Testis (tissue), 3 donors: Measurements from ENCODE around the gene WHRN. TPM values are rescaled to one million over a fixed set of nuclear protein-coding genes. Genes with fewer than 3 reads are reported as not detected.

Experiments used
- DNase-seq: peaks from one replicate; pipeline ENCODE4 v3.0.0-alpha.2; 2019
- H3K27ac ChIP-seq, 2 donors: fragments of 200-600 bp; sonication (generic); one replicate each; pipeline ENCODE4 v1.5.1; 2019
- H3K27me3 ChIP-seq: fragments of 200-600 bp; sonication (generic); one replicate; pipeline ENCODE4 v1.5.1; 2019
- H3K36me3 ChIP-seq: fragments of 200-600 bp; sonication (generic); one replicate; pipeline ENCODE4 v1.5.1; 2017; ENCODE audit warnings: low read depth; ENCODE audit errors: missing control alignments
- H3K4me1 ChIP-seq: fragments of 200-600 bp; sonication (generic); one replicate; pipeline ENCODE4 v1.5.1; 2019
- H3K4me3 ChIP-seq, 2 donors: fragments of 200-600 bp; sonication (generic); one replicate each; pipeline ENCODE4 v1.5.1; 2017 to 2019
- H3K9me3 ChIP-seq: fragments of 200-600 bp; sonication (generic); one replicate; pipeline ENCODE4 v1.5.1; 2017
- POLR2A ChIP-seq: fragments of 450-650 bp; IDR thresholded peaks from one replicate; pipeline ENCODE4 v1.6.1; 2017; ENCODE audit warnings: antibody characterized with exemption, mild to moderate bottlenecking, moderate library complexity
- WGBS, 2 donors: methylation state at CpG; one replicate each; pipeline ENCODE4 v1.1.5; 2018; 5-methylcytosine and 5-hydroxymethylcytosine counted together
- intact Hi-C: fragments of 100-400 bp; cut with DNase I; formaldehyde crosslinking; loops from one replicate; pipeline ENCODE4 v1.15.1; 2023; ENCODE audit warnings: low total_unique reads
- polyA plus RNA-seq: library from polyadenylated mRNA; stranded (reverse); fragments of 350-450 nt; fragmentation: Illumina TruSeq; extraction: RNeasy Lipid Tissue Mini Kit (QIAGEN cat#74804); gene quantifications from one replicate; pipeline ENCODE4 v1.2.3, GENCODE V29; 2014; ENCODE audit warnings: low read depth, low replicate concordance; ENCODE audit not compliant: insufficient read depth
- total RNA-seq, 2 donors: library from RNA; depleted of rRNA; stranded (reverse); fragments of >200 nt; gene quantifications; one replicate each; pipeline ENCODE4 v1.2.3, GENCODE V29; 2016
- TF ChIP-seq, protein P1 (sequence below), 3 experiments: fragments of 450-650 bp in 2 of 3; fragments of 200-600 bp in 1 of 3; sonication (generic) in 1 of 3; IDR thresholded peaks; one replicate each; pipeline ENCODE4 v1.5.1; 2016 to 2019; ENCODE audit warnings: antibody characterized with exemption in 3 of 3, mild to moderate bottlenecking in 2 of 3, moderate library complexity in 1 of 3

Gene WHRN
- total and polyA plus RNA-seq, 3 donors from 2014 or later, result 70.3 to 208 (median 181) TPM

- peak; percentile 74 for DNase-seq
- H3K4me1 ChIP-seq, result peaks cover 36% of the 10 kb centered on the region
- no peak for TF ChIP-seq POLR2A
- TF ChIP-seq, protein P1, sequence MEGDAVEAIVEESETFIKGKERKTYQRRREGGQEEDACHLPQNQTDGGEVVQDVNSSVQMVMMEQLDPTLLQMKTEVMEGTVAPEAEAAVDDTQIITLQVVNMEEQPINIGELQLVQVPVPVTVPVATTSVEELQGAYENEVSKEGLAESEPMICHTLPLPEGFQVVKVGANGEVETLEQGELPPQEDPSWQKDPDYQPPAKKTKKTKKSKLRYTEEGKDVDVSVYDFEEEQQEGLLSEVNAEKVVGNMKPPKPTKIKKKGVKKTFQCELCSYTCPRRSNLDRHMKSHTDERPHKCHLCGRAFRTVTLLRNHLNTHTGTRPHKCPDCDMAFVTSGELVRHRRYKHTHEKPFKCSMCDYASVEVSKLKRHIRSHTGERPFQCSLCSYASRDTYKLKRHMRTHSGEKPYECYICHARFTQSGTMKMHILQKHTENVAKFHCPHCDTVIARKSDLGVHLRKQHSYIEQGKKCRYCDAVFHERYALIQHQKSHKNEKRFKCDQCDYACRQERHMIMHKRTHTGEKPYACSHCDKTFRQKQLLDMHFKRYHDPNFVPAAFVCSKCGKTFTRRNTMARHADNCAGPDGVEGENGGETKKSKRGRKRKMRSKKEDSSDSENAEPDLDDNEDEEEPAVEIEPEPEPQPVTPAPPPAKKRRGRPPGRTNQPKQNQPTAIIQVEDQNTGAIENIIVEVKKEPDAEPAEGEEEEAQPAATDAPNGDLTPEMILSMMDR (IDR thresholded peaks at IDR 0.05), result no peak
- no peaks in the 10 kb centered on the region for H3K27me3 ChIP-seq
- WGBS, 2 donors, result 38 to 54% methylated on average over 1 of the region's 1 CpG
- no peaks in the 10 kb centered on the region for H3K9me3 ChIP-seq
- no peak overlapping the region for H3K4me3 ChIP-seq
- H3K36me3 ChIP-seq, result no peaks in the 10 kb centered on the region
- intact Hi-C loops, result no loop called here
- H3K27ac ChIP-seq, result peak overlapping the region in 1 of 2 donors; percentile 45
Observed at GRCh38 chr9:114442022-114442421, 63.3 kb downstream of the WHRN start.

GRCh38 chr9:114437401-114437893, 67.8 kb downstream of the WHRN start:
- DNase-seq, result peak; percentile 46
- H3K9me3 ChIP-seq, result no peaks in the 10 kb centered on the region
- no peak for TF ChIP-seq POLR2A
- TF ChIP-seq, protein P1 (IDR thresholded peaks at IDR 0.05), result no peak
- intact Hi-C loops, result no loop called here
- H3K4me3 ChIP-seq, result no peak overlapping the region
- 59 to 78% methylated on average over 2 of the region's 2 CpGs for WGBS, 2 donors
- no peaks in the 10 kb centered on the region for H3K27me3 ChIP-seq
- peaks cover 7% of the 10 kb centered on the region for H3K4me1 ChIP-seq
- H3K27ac ChIP-seq, result peak overlapping the region in 1 of 2 donors; percentile 8
- H3K36me3 ChIP-seq, result no peaks in the 10 kb centered on the region

GRCh38 chr9:114434878-114435311, 70.4 kb downstream of the WHRN start:
- TF ChIP-seq, protein P1 (IDR thresholded peaks at IDR 0.05), result peak in 2 of 3 experiments; percentile 28 to 48
- TF ChIP-seq POLR2A, result no peak
- H3K27ac ChIP-seq, result no peak overlapping the region
- no peak overlapping the region for H3K4me3 ChIP-seq
- WGBS, 2 donors, result 48 to 57% methylated on average over 9 of the region's 9 CpGs
- no peaks in the 10 kb centered on the region for H3K9me3 ChIP-seq
- intact Hi-C loops, result no loop called here
- no peaks in the 10 kb centered on the region for H3K36me3 ChIP-seq
- peaks cover 4% of the 10 kb centered on the region for H3K4me1 ChIP-seq
- H3K27me3 ChIP-seq, result no peaks in the 10 kb centered on the region
- DNase-seq, result peak; percentile 41

- no peak for TF ChIP-seq POLR2A
- H3K9me3 ChIP-seq, result no peaks in the 10 kb centered on the region
- H3K27ac ChIP-seq, result no peak overlapping the region
- intact Hi-C loops, result no loop called here
- H3K4me1 ChIP-seq, result no peaks in the 10 kb centered on the region
- H3K27me3 ChIP-seq, result no peaks in the 10 kb centered on the region
- no peak for DNase-seq
- no peak overlapping the region for H3K4me3 ChIP-seq
- H3K36me3 ChIP-seq, result no peaks in the 10 kb centered on the region
- WGBS, 2 donors, result 52 to 55% methylated on average over 6 of the region's 6 CpGs
Observed at GRCh38 chr9:114433720-114434255, 71.5 kb downstream of the WHRN start.

GRCh38 chr9:114433086-114433485, 72.2 kb downstream of the WHRN start:
- WGBS, 2 donors, result 91 to 98% methylated on average over 10 to 15 of the region's 15 CpGs
- no peak for DNase-seq
- intact Hi-C loops, result no loop called here

More at GRCh38 chr9:114433086-114433485, 72.2 kb downstream of the WHRN start:
- H3K4me3 ChIP-seq, result no peak overlapping the region
- TF ChIP-seq, protein P1 (IDR thresholded peaks at IDR 0.05), result no peak
- TF ChIP-seq POLR2A, result no peak
- H3K27ac ChIP-seq, result no peak overlapping the region
- H3K27me3 ChIP-seq, result no peaks in the 10 kb centered on the region
- no peaks in the 10 kb centered on the region for H3K4me1 ChIP-seq
- H3K9me3 ChIP-seq, result no peaks in the 10 kb centered on the region
- no peaks in the 10 kb centered on the region for H3K36me3 ChIP-seq
